Left renal cortex interstitium (tissue), 4 donors: ENCODE measurements around the gene PLXNB1. TPM values are rescaled to one million over a fixed set of nuclear protein-coding genes. Genes with fewer than 3 reads are reported as not detected.

Source experiments
- DNase-seq, 4 donors: peaks; one replicate each; pipeline ENCODE4 v3.0.0-alpha.2; 2013; ENCODE audit warnings: low read depth in 4 of 4, low spot score in 2 of 4, missing footprints in 1 of 4
- polyA plus RNA-seq, 4 donors: library from polyadenylated mRNA; unstranded; fragments of 120-200 nt; gene quantifications; one replicate each; pipeline ENCODE4 v1.2.1, GENCODE V29; 2013; ENCODE audit not compliant: insufficient read length in 4 of 4

The PLXNB1 gene
- polyA plus RNA-seq, 4 donors = 137 to 247 (median 190) TPM

- no peak for DNase-seq
Measured at GRCh38 chr3:48422272-48422671, 7.6 kb downstream of the PLXNB1 start.

- DNase-seq = no peak
Measured at GRCh38 chr3:48420561-48420960, 9.3 kb downstream of the PLXNB1 start.

DNA sequence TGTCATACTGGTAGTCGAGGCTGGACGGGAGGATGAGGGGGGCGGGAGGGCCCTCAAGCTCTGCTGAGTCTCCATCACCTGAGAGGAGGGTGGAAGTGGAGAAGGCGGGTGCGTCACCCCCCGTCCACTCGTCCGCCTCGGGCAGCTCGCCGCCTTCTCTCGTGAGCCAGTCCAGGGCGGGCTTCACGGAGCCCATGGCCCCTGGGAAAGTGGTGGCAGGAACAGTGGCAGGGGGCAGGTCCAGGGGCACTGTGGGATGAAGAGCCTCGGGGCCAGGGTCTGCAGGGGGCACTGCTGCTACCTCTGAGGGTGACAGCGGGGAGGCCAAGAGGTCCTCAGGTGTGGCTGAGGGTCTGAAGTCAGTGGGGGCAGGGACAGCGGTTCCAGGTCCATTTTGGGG, 10.3 kb downstream of the PLXNB1 start:
- no peak for DNase-seq

DNA sequence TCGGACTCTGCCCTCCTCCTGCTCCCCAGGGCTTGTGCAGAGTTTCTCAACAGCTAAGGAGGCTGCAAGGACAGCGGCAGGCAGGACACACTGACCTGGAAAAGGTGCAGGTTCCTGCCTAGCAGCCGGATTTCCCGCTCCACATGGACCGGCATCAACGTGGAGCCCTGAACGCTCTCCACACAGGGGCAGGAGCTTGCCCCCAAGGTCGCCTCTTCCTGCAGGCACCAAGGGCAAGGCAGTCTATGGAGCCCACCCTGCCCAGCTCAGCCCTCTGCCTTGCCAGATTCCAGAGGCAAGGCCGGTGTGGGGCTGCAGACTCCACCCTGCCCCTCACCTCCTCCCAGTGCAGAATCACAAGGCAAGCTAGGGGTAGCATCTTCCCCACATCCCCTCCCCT, 10.7 kb downstream of the PLXNB1 start:
- no peak for DNase-seq

- no peak for DNase-seq
Measured at GRCh38 chr3:48418651-48419050, 11.2 kb downstream of the PLXNB1 start.

DNA sequence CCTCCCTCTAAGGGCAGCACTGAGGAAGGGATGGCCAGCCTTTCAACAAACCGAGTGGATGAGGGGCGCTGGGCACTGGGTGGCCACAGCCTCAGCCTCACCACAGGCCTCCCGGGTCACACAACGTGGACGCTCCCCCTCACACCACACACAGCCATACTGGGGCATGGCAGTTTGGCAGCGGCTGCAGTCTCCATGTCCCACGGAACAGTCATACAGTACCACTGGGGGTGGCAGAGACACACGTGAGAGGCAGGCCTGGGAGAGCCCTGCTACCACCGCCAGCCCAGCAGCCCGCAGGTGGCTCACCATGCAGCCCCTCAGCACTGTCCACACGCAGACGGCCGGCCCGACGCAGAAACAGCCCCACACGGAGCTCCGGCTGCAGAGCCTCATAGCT, 11.7 kb downstream of the PLXNB1 start:
- no peak for DNase-seq

GRCh38 chr3:48417529-48418108, 12.3 kb downstream of the PLXNB1 start:
- DNase-seq = no peak

- DNase-seq = no peak
Measured at GRCh38 chr3:48416546-48416945, 13.3 kb downstream of the PLXNB1 start.

DNA sequence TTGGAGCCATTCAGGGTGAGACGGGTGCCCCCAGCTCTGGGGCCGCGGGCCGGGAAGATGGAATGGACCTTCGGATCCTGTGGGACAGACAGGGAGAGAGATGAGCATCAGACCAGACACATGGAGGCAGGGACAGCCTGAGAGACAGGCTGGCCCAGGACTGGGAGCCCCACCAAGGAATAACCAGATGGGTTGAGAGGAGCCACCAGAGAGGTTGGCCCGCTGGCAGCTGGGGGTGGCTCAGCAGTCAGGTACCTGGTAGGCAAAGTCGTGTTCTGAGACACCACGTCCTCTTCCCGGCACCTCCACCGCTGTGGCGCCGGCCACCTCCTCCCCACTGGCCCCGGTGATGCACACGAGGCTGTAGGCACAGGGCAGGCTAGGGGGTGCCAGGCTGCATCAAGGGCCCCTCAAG, 13.8 kb downstream of the PLXNB1 start:
- no peak for DNase-seq

- no peak for DNase-seq
Measured at GRCh38 chr3:48415251-48415953, 14.5 kb downstream of the PLXNB1 start.

DNA sequence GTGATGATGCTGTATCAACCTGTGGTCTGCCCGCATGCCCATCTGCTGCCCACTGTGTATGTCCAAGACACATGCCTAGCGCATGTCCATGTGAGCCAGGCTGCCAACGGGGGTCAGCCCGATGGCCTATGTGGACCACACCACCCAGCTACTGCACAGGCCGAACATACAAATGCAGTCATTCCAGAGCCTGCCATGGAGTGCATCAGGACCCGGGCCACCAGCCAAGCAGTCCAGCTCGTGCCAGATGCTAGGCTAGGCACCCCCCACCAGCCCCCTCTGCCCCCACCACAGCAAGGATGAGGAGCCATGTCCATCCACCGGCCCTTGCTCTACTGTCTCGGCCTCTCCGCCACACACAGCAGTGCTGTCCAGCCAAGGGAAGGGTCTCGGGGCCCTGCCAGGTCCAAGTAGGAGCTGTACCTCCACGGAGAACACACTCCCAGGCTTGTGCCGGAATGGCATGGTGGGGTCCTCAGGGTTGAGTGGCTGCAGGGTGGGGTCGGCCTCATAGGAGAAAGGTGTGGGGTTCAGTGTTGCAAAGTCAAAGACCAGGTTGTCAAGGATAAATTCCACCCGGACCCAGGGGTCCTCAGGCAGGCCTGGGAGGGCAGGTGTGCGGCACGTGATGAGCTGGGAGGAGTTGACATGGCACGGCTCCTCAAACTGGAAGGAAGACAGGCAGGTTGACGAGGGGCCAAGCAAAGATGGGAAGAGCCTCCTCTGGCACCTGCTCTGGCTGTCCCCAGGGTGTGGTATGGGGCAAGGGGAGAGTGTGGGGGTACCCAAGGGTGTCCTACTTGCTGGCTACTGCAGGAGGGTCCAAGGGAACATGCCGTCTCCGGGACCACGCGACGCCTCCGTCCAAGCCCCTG, 15.3 kb downstream of the PLXNB1 start:
- DNase-seq = no peak

DNA sequence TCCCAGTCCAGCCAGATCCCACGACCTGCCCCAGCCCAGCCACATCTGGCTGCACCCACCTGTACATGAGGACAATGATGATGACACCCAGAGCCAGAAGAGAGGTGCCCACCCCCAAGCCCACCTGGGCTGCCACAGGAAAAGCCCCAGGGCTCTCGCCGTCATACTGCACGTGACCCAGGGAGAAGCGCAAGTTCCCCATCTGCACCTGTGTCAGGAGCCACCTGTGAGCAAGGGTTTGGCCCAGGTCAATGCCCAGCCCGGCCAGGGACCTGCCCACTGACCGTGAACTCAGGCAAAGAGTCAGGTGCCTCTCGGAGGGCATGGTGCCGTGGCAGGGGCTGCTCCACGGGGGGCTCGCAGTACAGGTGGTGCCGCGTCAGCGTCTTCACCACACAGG, 16.3 kb downstream of the PLXNB1 start:
- DNase-seq = no peak

- DNase-seq = no peak
Measured at GRCh38 chr3:48413086-48413485, 16.8 kb downstream of the PLXNB1 start.

GRCh38 chr3:48412375-48413001, 17.4 kb downstream of the PLXNB1 start:
- no peak for DNase-seq

DNA sequence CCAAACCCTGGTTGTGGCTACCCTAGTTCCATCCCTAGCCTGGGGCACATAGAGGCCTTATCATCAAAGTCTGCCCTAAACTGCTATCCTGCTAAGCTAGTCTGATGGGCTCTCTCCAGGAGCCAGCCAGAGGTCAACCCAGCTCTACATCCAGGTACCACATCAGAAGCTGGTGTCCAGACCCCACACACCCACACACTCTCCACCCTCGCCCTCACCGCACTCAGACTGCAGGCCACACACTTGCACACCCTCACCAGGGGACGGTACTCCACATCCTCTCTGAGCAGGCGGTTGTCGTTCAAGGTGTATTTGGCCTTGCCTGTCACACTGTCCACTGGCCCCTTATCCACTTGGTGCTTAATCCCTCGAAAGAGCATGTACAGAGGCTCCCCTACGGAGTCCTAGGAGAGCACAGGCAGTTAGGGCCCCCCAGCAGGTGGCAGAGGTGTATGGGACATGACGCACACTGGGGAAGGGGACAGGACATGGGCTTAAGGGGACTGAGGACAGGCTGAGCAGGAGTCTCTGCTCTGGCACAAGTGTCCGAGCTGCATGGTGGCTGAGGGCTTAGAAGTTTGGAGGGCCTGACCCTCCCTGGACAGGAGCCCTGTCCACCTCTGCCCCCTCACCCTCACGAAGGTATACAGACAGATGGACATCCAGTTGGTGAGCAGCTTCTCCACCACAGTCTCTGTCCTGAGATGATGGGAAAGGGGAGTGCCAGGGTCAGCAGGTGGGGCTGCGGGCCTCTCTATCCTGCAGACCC, 18.1 kb downstream of the PLXNB1 start:
- DNase-seq = no peak

DNA sequence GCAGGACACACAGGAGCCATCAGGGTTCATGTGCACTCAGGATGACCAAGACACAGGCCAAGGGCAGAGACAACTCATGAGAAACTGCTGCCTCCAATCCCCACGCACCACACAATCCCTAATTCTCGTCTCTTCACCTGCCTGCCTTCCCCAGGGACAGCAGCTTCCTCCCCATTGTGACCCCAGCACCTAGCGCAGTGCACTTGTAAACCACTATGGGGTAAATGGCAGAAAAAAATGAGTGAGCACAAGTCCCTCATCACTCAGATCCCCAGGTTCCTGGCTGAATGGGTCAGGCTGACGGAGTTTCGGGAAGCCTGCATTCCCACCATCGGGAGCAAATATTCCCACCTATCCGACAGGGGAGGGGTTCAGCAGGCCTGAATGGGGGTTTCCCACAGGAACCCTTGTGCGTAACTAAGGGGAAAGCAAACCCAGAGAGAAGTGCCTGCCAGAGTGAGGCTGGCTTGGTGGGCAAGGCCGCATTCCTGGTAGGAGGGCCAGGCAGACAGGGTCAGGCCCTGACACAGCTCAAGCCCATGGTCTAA, 18.8 kb downstream of the PLXNB1 start:
- no peak for DNase-seq

DNA sequence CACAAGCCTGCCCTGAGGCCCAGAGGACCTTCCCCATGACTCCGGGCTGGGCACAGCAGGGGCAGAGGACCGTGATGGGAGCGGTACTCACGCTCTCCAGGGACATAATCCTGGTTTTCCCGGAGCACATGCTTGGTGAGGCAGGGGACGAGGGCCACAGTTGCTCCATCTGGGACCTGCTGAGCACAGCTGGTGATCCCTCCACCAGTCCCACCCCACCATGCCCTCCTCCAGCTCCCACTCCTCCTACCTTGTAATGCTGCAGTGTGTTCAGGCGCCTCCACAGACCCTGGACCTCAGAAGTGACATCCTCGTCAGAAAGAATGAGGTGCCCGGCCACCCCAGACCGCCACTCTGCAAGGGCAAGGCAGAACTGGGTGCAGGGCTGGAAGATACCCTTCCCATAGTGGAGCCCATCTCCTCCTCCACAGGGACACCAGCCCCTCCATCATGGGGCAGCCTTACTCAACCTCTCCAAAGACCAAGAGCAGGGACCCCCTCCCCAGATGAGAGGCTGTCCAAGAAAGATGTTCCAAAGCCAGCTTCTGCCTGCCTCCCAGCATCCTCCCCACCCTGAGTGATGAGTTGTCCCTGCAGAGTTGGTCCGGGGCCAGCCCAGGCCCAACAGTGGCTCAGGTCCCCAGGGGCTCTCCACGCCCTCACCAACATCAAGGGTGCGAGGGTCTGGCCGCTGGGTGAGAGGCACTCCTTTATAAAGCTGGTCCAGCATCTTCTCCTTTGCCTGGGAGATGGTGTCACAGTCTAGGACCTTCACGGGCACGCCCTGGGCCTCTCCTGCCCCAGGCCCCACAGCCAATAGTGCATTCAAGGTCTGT, 19.5 kb downstream of the PLXNB1 start:
- DNase-seq = no peak

DNA sequence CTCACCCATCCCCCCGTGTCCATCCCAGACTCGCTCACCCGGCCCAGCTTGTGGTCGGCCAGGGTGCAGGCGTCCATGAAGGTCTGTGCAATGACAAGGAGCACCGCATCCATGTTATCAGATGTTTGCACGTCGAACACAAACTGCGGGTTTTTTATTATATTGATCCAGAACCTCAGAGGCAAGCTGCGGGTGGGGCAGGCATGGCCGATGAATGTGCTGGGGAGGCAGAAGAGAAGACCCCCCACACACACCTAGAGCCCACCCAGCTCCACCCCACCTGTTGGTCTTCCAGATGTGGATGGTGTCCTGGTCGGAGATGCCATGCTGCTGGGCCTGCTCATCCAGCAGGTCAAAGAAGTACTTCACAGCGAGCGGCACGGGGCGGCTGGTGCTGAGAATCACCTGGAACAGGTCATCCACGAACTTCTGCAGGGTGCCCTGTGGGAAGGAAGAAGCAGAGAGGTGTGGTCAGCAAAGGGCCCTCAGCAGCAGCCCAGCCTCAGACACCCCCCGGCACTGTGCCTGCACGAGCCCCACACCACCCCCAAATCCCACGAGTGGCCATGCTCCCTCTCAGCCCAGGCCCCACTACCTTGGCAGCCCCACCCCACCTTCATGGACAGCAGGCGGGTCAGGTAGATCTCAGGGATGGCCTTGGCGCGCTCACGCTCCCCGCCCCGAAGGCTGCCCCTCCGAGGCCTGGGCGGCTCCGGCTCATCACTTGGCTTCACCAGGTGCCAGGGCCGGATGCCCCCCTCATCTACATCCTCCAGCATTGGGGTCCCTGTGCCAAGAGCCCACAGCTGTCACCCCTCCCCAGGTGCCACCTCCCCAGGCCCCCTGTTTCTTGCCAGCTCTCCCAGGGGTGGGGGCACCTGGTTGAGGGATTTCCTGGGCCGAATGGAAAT, 20.3 kb downstream of the PLXNB1 start:
- no peak for DNase-seq
